Ishikawa (cell line): Measurements from ENCODE around the gene KCNH3.

ENCODE experiments used
- CEBPB ChIP-seq: IDR thresholded peaks from 2 replicates; pipeline ENCODE4 v1.6.1; 2012
- CREB1 ChIP-seq: IDR thresholded peaks from 2 replicates; pipeline ENCODE4 v1.6.1; 2012; ENCODE audit warnings: low read depth
- EGR1 ChIP-seq: IDR thresholded peaks from 2 replicates; pipeline ENCODE4 v1.6.1; 2012
- EP300 ChIP-seq: IDR thresholded peaks from 2 replicates; pipeline ENCODE4 v1.6.1; 2012; ENCODE audit warnings: borderline replicate concordance
- FOXM1 ChIP-seq: IDR thresholded peaks from 2 replicates; pipeline ENCODE4 v1.6.1; 2012; ENCODE audit warnings: low read depth, borderline replicate concordance
- MAX ChIP-seq: IDR thresholded peaks from 2 replicates; pipeline ENCODE4 v1.6.1; 2012
- NFIC ChIP-seq: IDR thresholded peaks from 2 replicates; pipeline ENCODE4 v1.6.1; 2012
- RAD21 ChIP-seq: IDR thresholded peaks from 2 replicates; pipeline ENCODE4 v1.6.1; 2012; ENCODE audit warnings: low read depth
- REST ChIP-seq: IDR thresholded peaks from 2 replicates; pipeline ENCODE4 v1.6.1; 2012; ENCODE audit warnings: low read depth, mild to moderate bottlenecking
- TAF1 ChIP-seq: IDR thresholded peaks from 2 replicates; pipeline ENCODE4 v1.6.1; 2012; ENCODE audit warnings: low read depth, mild to moderate bottlenecking
- TCF12 ChIP-seq: IDR thresholded peaks from 2 replicates; pipeline ENCODE4 v1.6.1; 2012; ENCODE audit warnings: low read depth
- TEAD4 ChIP-seq: IDR thresholded peaks from 2 replicates; pipeline ENCODE4 v1.6.1; 2012
- USF1 ChIP-seq: IDR thresholded peaks from 2 replicates; pipeline ENCODE4 v1.6.1; 2012
- YY1 ChIP-seq: IDR thresholded peaks from 2 replicates; pipeline ENCODE4 v1.6.1; 2012; ENCODE audit warnings: low read depth
- ZBTB7A ChIP-seq: IDR thresholded peaks from 2 replicates; pipeline ENCODE4 v1.6.1; 2012; ENCODE audit warnings: low read depth

KCNH3 gene

GRCh38 chr12:49547090-49547690 lies 8.4 kb downstream of the KCNH3 start:
- TF ChIP-seq RAD21 (no peak), EP300 (no peak), TAF1 (no peak), NFIC (no peak), MAX (no peak), USF1 (no peak), ZBTB7A (no peak), YY1 (no peak), EGR1 (no peak), FOXM1 (no peak), CEBPB (no peak), CREB1 (no peak), TCF12 (no peak), REST (no peak), TEAD4 (no peak)

GRCh38 chr12:49548481-49548821 lies 9.6 kb downstream of the KCNH3 start:
- TF ChIP-seq TCF12 (no peak), NFIC (no peak), YY1 (no peak), TAF1 (no peak), TEAD4 (no peak), CREB1 (no peak), RAD21 (no peak), USF1 (no peak), REST (no peak), FOXM1 (no peak), CEBPB (no peak), MAX (no peak), EGR1 (no peak), EP300 (no peak), ZBTB7A (no peak)

GRCh38 chr12:49548822-49549648 lies 10.2 kb downstream of the KCNH3 start:
- no peak for TF ChIP-seq REST
- TF ChIP-seq NFIC = no peak
